HG02852 (cell line): Measurements from ENCODE around the gene IL17F.
"Not testable (repeated sequence)": the region's sequence is repeated elsewhere in the genome, so short reads cannot be mapped to it uniquely, and the experiment has no call there.

Source experiments
- ATAC-seq: cut with Tn5 transposase; IDR thresholded peaks from one replicate; pipeline ENCODE4 v1.9.1; 2021; ENCODE audit warnings: mild to moderate bottlenecking, moderate library complexity; ENCODE audit not compliant: unreplicated experiment

The IL17F gene

DNA sequence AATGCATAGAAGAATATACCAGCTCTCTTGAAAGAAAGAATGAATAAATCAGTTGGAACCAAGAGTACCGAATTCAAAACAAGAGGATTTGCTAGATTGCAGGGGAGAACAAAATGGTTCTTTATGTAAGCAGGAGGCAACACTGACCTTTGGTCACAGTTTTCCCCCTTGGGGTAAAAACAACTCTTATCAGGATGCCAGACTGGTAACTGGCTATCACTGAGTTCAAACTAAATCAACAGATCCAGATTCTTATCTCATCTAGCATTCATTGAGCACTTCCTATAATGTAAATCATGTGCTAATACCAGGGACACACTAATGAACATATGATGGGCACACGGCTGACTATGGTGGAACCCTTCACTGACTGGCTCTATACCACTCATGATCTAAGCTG, 4.8 kb upstream of the IL17F start:
- ATAC-seq = no peak

- no peak for ATAC-seq
Observed at GRCh38 chr6:52245425-52245824, 1.1 kb upstream of the IL17F start.

DNA sequence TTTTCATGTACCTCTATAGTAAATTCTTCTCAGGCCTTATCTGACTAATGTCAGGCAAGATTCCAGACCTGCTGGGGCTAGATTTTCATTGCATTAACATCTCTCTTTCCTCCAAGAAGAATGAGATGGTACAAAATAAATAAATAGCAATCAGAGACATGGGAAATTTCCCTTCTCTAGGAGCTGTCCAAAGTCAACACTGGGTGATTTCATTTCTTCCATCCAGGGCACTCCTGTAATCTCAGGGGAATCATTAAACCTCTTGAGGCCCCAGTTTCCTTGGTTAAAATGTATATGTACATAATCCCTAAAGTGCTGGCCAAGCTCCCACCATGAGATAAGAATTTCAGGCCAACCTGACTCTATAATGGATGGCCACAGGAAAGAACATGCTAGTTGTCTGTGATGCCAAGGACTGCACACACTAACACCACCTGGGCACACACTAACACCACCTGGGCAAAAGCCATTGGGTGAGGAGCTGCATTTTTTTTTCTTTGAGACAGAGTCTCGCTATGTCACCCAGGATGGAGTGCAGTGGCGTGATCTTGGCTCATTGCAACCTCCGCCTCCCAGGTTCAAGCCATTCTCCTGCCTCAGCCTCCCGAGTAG, 912 bp downstream of the IL17F start:
- no peak for ATAC-seq

DNA sequence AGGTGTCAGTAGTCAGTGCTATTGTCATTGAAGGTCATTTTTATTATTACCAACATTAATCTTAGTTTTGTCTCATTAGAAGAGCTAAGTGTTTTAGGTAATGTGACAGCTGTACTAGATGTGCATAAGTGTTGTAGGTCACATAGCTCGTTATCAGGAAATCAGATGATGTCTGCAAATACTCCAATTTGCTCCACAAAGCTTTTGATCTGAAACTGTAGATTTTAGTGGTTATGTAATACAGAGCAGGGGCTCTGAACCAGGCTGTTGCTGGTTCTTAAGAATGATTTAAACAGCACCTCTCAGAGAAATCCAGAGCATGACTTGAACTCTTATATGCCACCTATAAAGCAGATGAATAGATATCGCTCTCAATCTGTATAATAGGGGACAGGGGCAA, 2.5 kb downstream of the IL17F start:
- no peak for ATAC-seq

DNA sequence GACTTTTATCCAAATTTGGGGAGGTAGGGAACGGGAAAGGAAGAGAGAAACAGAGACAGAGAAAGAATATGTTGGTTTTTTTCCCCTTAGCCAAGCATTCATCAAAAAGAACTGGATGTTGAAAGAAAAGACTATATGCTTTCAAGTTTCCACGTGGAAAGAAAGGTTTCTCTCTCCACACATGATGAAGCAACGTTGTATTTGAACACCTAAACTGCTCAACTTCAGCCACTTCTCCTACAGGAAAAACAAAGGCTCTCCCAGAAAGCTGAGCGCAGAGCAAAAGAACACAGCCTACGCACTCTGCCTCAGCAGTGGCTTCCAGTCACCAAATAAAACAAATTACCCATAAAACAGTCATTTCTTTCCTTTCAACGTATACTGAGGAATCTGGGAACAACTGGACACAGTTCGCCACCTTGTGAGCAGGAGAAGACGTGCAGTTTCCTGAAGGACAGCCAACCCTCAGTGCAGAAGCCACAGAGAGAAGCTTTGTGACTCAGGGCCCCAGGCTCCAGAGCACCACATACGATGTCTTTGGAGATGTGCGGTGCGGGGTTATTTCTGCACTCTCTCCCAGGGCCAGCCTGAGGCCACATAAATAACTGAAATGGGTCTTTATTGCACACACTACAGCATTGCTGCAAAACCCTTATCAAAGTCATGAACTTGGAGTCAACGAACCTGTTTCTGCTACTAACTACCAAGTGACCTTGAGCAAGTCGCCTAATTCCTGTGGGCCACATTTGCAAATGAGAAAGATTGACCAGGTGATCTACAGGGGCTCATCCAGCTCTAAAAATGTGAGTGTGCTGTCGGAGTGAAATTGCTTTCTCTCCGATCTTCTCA, 10.1 kb downstream of the IL17F start:
- ATAC-seq = peak; percentile 94

- ATAC-seq = no peak
Observed at GRCh38 chr6:52233005-52233404, 11.3 kb downstream of the IL17F start.

- no peak for ATAC-seq
Observed at GRCh38 chr6:52231406-52232127, 12.7 kb downstream of the IL17F start.

DNA sequence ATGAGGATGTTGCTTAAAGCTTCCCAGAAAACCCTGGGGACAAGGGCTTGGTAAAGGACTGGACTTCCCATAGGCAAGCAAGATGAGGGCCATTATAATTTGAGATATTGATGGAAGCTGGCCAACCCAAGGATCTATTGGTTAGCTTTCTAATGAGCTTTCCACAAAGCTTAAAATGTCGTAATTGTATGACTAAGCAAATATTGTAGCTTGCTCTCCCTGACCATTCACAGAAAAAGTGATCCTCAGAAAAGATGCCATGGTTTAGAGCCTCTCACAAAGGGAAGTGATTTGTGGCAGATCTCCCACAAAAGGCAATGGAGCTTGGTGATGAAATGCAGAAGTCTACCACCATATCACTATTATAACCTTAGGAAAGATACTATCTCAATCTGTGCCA, 13.6 kb downstream of the IL17F start:
- no peak for ATAC-seq

- ATAC-seq = peak; percentile 100
Observed at GRCh38 chr6:52227495-52227894, 16.8 kb downstream of the IL17F start.

DNA sequence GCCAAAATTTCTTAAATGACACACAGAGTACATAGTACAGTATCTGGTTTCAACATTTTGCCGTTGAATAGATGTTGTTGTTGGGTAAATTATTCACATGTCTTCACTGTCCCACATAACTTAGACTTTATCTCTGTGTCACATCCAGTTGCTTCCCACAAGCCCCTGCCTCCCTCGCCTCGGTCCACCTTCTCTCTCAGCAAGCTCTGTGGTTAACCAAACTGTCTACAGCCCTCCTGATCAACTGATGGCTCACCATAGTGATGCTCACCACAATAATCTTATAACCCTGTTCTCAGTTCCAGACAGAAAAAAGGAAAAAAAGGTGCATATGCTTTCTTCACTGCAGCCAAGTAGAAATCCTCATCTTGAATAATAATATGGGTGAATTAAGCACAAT, 23.0 kb downstream of the IL17F start:
- ATAC-seq = peak; percentile 90

- ATAC-seq = no peak
Observed at GRCh38 chr6:52217761-52218160, 26.5 kb downstream of the IL17F start.

DNA sequence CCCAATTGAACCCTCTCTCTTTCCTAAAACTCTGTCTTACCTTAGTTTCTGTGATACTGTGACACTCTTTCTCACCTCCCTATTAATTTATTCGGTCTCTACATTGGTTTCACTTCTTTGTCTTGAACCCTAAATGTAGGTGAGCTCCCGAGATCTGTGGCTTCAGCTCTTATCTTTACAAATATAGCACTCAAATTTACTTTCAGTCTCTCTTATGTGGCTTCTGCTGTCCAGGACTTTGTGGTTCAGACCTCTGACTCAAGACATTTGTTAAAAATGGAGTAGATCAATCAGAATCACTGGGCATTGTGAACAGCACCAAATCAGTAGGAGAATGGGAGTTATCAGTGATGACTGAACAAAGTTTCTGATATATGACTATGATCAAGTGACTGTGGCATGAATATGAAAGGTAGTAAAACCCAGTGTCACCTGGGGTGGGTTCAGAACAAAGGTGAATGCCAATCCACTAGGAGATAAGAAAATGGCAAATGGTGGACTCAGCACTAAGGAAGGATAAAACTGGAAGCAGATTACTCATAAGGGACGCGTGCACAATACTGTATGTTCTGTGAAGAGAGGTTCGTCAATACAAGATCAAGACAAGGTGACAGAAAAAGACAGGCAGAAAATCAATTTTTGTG, 27.2 kb downstream of the IL17F start:
- peak; percentile 66 for ATAC-seq

- no peak for ATAC-seq
Observed at GRCh38 chr6:52215787-52216186, 28.5 kb downstream of the IL17F start.

GRCh38 chr6:52213127-52213526, 31.2 kb downstream of the IL17F start:
- ATAC-seq = no peak

DNA sequence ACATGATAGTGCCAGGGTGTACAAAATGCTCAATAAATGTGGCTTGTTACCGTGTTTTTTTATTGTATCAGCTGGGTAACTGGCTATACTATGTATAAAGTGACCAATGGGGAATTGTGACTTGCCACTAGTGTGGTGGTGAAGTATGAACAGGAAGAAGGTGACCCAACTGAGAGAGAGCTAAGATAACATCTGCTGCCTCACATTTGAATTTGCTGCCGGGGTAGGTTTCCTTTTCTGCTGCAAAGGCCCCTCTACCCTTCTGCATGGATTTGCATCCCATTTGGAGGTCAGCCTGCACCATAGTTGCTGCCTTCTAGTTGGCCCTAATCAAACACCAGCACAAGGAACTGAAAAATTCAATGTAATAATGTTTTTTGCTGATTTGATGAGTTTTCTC, 34.1 kb downstream of the IL17F start:
- peak; percentile 82 for ATAC-seq

DNA sequence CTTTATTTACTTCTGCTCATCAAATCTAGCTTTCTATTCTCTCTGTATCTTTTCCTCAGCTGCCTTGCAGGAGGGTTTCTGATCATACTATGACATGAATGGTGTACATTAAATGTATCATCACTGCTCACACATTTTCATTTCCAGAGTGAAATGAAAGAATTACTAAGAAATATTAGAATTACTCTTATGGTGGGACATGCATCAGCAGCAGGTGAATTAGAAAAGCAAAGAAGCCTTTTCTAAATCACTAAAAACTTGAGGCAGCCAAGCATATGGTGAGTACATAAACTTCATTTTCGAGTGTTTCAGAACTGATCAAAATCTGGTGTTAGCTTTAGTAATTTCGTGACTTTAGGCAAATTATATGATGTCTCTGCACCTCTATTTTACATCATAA, 34.5 kb downstream of the IL17F start:
- ATAC-seq = peak; percentile 57

DNA sequence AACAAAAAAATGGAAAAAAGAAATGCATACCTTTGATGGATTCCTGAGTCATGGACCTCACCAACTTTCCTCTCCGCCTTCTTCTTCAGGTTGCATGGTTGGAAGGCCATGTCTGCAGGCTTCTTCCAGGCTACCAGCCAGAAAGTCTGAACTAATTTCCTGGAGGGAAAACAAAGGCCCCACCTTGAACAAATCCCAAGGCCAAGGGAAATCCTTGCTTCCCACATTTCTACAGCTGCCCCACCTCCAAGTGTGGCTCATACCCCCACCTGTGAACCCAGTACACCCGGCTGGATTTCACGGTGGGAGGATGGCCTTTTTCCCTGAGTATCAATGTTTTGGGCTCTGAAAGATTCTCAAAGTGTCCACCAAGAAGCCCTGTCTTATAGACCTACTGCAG, 35.7 kb downstream of the IL17F start:
- no peak for ATAC-seq

DNA sequence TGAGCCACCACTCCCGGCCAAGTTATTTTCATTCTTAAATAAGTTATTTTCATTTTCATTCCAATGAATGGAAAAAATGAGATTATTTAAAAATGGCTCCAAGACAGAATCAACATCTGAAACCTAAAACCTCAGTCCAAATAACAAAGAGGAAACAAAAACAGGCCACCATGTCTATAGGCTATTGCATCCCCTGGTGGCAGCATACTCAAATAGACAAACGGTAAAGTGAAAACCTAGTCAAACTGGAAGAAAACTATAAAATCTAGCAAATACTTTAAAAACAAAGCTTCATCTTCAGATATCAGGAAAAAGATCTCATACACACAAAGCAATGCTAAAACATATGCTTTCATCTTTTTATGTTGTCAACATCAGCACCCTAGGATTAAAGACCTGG, 37.2 kb downstream of the IL17F start:
- no peak for ATAC-seq

DNA sequence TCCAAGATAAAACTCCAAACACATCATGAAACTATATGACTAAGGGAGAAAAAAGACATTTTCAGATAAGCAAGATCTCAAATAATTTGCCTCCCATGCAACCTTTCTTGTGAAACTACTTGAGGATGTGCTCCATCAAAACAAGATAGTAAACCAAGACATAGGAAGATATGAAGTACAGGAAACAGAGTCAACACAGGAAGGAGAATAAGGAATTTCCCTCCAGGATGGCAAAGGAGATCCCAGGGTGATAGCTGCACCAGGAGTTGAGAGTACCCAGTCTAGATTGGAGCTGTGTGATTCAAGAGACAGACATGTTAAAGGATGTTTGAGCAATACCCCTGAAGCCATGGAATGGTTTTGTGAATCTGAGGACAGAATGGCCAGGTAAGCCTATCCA, 42.8 kb downstream of the IL17F start:
- no peak for ATAC-seq

GRCh38 chr6:52201046-52201445, 43.3 kb downstream of the IL17F start:
- ATAC-seq = no peak

- not testable (repeated sequence) for ATAC-seq
Observed at GRCh38 chr6:52200088-52200487, 44.2 kb downstream of the IL17F start.
